ENCODE data around the gene AFF3.

GRCh38 chr2:100011272-100011731 lies 131.1 kb downstream of the AFF3 start:
- TF ChIP-seq LEF1 (IDR thresholded peaks at IDR 0.05; ENCODE audit: borderline replicate concordance) (no peak), HDGF (IDR thresholded peaks at IDR 0.05; ENCODE audit: borderline replicate concordance) (no peak), ELF4 (IDR thresholded peaks at IDR 0.05) (no peak), ARNT (IDR thresholded peaks at IDR 0.05) (no peak), PKNOX1 (IDR thresholded peaks at IDR 0.05) (no peak), FOXK2 (IDR thresholded peaks at IDR 0.05) (no peak), L3MBTL2 (conservative IDR thresholded peaks at IDR 0.05) (no peak), ZNF384 (IDR thresholded peaks at IDR 0.05) (no peak)

Data from HEK293T (cell line).